BJ (cell line): ENCODE data around the gene NFYC. TPM values are rescaled to one million over a fixed set of nuclear protein-coding genes. Genes with fewer than 3 reads are reported as not detected.
A peak's percentile ranks its signal among the peaks of the same experiment; 100 is the strongest.

ENCODE experiments used
- CTCF ChIA-PET: fragments of 350-600 bp; formaldehyde crosslinking; extraction: SDS; loops from one replicate; lab custom pipeline; 2021; ENCODE audit warnings: antibody characterized with exemption, inconsistent platforms; lab: Yijun Ruan, JAX
- POLR2A ChIA-PET: fragments of 300-600 bp; sonication (Branson Sonifier 250); formaldehyde crosslinking; extraction: SDS; loops from one replicate; lab custom pipeline; 2021; ENCODE audit warnings: antibody characterized with exemption; lab: Charles Lee
- DNase-seq: peaks from one replicate; pipeline ENCODE4 v3.0.0-alpha.2; 2011; ENCODE audit warnings: low read depth
- H3K27me3 ChIP-seq: 2 replicates; pipeline ENCODE4 v1.6.0; 2011; ENCODE audit warnings: low read length; ENCODE audit not compliant: control insufficient read depth, insufficient read depth
- H3K36me3 ChIP-seq: 2 replicates; pipeline ENCODE4 v1.5.1; 2011; ENCODE audit warnings: low read length; ENCODE audit not compliant: control insufficient read depth, insufficient read depth
- H3K4me3 ChIP-seq: 2 replicates; pipeline ENCODE4 v1.5.1; 2011; ENCODE audit warnings: low read depth, mild to moderate bottlenecking, control low read depth, low read length
- polyA plus RNA-seq: library from polyadenylated mRNA; depleted of rRNA; stranded (reverse); fragments of >200 nt; gene quantifications from 2 replicates; pipeline ENCODE4 v1.2.3, GENCODE V29; 2011
- TF ChIP-seq, protein P1 (sequence below): IDR thresholded peaks from 2 replicates; pipeline ENCODE4 v1.5.1; 2011; ENCODE audit warnings: low read depth, mild to moderate bottlenecking, control low read depth, inconsistent platforms, low read length, moderate library complexity; ENCODE audit not compliant: insufficient read depth

The NFYC gene
- polyA plus RNA-seq, 1 experiment: 63.2 TPM

DNA sequence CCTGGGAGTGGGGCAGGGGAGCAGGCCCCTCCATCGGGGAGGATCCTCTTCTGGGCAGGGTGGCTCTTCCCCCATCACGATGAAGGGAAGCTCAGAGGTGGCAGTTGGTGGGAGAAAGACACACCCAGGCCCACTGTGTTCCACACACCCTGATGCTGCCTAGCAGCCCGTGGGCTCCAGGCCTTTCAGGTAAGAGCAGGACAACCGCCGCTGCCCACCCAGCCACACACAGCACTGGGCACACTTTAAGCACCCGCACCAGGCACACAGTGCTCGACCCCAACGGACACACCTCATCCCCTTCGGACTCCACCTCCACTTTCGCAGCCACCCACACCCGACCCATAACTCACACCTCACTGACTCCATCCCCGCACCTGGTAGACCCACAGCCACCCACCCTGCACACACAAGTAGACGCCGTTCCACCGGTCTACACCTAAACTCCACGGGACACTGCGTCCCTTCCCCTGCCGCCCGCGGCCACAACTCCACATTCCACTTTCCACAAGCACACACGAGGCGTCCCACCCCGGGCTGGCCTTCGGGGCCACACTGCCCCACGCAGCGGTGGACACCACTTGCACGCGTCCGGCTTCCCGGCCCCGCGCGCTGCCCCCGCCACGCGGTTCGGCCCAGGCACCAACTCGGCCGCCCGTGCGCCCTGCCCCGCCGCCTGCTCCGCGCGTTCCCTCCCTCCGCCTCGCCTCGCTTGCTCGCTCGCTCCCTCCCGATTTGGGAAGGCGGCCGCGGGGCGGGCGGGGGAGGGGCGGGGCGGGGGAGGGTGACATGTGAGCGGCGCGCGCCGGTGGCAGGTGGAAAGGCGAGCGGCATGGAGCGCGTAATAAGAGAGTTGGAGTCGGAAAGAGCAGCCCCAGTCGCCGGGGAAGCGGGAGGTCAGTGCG is 91.7 kb downstream of the NFYC start, which contains the start of gene KCNQ4:
Gene KCNQ4, plus strand, starts transcription at position 787 of the 905 bp plus-strand sequence. CDS start 307 bp downstream, outside the sequence.
- TF ChIP-seq, protein P1, sequence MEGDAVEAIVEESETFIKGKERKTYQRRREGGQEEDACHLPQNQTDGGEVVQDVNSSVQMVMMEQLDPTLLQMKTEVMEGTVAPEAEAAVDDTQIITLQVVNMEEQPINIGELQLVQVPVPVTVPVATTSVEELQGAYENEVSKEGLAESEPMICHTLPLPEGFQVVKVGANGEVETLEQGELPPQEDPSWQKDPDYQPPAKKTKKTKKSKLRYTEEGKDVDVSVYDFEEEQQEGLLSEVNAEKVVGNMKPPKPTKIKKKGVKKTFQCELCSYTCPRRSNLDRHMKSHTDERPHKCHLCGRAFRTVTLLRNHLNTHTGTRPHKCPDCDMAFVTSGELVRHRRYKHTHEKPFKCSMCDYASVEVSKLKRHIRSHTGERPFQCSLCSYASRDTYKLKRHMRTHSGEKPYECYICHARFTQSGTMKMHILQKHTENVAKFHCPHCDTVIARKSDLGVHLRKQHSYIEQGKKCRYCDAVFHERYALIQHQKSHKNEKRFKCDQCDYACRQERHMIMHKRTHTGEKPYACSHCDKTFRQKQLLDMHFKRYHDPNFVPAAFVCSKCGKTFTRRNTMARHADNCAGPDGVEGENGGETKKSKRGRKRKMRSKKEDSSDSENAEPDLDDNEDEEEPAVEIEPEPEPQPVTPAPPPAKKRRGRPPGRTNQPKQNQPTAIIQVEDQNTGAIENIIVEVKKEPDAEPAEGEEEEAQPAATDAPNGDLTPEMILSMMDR: no peak
- no peak for DNase-seq
- Histone ChIP-seq H3K36me3 (no peaks in the 10 kb centered on the region), H3K27me3 (peaks cover 20% of the 10 kb centered on the region), H3K4me3 (peak within 1 kb of the TSS; percentile 31)
- CTCF ChIA-PET: interaction anchor here (0.9 to 3.3 kb wide), 3 partner anchors 9 to 15 kb away, joined by 4 to 17 read pairs (median 4); no protein-coding TSS in a partner anchor
- POLR2A ChIA-PET: no interaction called here

DNA sequence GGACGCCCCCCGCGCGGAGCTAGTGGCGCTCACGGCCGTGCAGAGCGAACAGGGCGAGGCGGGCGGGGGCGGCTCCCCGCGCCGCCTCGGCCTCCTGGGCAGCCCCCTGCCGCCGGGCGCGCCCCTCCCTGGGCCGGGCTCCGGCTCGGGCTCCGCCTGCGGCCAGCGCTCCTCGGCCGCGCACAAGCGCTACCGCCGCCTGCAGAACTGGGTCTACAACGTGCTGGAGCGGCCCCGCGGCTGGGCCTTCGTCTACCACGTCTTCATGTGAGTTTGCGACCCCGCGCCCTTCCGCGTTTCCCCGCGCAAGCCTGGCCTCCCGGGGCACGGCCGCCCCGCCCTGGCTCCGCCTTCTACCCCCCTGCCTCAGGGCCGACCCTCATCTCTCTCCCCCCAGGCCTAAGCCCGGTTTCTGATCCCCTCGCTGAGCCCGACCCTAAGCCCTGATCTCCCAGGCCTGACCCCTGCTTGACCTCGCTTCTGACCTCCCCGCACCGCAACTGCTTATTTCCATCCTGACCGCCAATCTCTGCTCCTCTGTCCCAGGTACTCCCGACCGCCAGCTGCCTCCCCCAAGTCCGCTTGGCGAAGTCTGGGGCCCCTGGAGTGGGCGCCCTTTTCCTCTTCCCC is 92.8 kb downstream of the NFYC start:
- Histone ChIP-seq H3K4me3 (peak overlapping the region; percentile 27), H3K36me3 (no peaks in the 10 kb centered on the region), H3K27me3 (peaks cover 24% of the 10 kb centered on the region)
- CTCF ChIA-PET: interaction anchor here (0.8 kb wide), 1 partner anchor 10 kb away, joined by 4 read pairs; no protein-coding TSS in a partner anchor
- DNase-seq: no peak
- TF ChIP-seq, protein P1: no peak
- POLR2A ChIA-PET: no interaction called here

GRCh38 chr1:40784771-40785151 is 93.3 kb downstream of the NFYC start:
- peaks cover 28% of the 10 kb centered on the region for H3K27me3 ChIP-seq
- DNase-seq: no peak
- POLR2A ChIA-PET: no interaction called here
- TF ChIP-seq, protein P1: no peak
- CTCF ChIA-PET: interaction anchor here (0.8 kb wide), 1 partner anchor 10 kb away, joined by 4 read pairs; no protein-coding TSS in a partner anchor
- no peaks in the 10 kb centered on the region for H3K36me3 ChIP-seq
- no peak overlapping the region for H3K4me3 ChIP-seq

GRCh38 chr1:40785446-40785845 is 93.9 kb downstream of the NFYC start:
- Histone ChIP-seq H3K36me3 (no peaks in the 10 kb centered on the region), H3K4me3 (no peak overlapping the region), H3K27me3 (peaks cover 29% of the 10 kb centered on the region)
- ChIA-PET POLR2A (no interaction called here), CTCF (interaction anchor here (2.1 kb wide), 1 partner anchor 11 kb away, joined by 6 read pairs; no protein-coding TSS in a partner anchor)
- TF ChIP-seq, protein P1: no peak
- DNase-seq: no peak
